ENCODE results near the gene PM20D1.
"Not testable (repeated sequence)": the region's sequence is repeated elsewhere in the genome, so short reads cannot be mapped to it uniquely, and the experiment has no call there.

The PM20D1 gene

GRCh38 chr1:205858141-205858961, 8.4 kb upstream of the PM20D1 start:
- Mint-ChIP-seq H3K4me1 (ENCODE audit: low read depth) (no peaks in the 10 kb centered on the region), H3K9me3 (ENCODE audit: low read depth) (peaks cover 15% of the 10 kb centered on the region), H3K36me3 (peaks cover 16% of the 10 kb centered on the region), H3K27me3 (no peaks in the 10 kb centered on the region), H3K4me3 (no peak overlapping the region), H3K27ac (no peak overlapping the region)

DNA sequence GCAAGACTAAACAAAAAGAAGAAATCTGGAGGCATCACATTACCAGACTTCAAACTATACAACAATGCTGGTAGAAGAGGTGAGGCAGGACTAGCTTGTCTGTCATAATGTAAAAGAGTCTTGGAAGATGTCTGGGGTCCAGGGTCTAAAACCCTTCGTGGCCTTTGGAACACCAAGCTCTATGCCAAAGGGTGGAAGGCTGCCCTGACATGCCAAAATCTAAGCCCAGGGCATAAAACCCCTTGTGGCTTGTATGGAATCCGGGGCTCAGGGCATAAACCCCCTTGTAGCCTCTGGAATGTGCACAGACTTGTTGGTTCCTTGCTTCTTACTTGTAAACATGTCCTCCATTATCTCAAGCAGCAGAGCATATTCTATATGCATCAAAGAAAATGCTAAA, 7.6 kb upstream of the PM20D1 start:
- not testable (repeated sequence) for H3K27ac Mint-ChIP-seq, H3K4me3 Mint-ChIP-seq

DNA sequence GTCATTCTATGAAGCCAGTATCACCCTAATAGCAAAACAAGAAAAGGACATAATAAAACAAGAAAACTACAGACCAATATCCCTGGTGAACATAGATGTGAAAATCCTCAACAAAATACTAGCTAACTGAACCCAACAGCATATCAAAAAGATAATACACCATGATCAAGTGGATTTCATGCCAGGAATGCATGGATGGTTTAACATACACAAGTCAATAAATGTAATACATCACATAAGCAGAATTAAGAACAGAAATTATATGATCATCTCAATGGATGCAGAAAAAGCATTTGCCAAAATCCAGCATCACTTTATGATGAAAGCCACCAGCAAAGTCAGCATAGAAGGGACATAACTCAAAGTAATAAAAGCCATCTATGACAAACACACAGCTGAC, 6.5 kb upstream of the PM20D1 start:
- H3K36me3 Mint-ChIP-seq: peaks cover 18% of the 10 kb centered on the region
- H3K9me3 Mint-ChIP-seq (ENCODE audit: low read depth): peaks cover 15% of the 10 kb centered on the region
- no peak overlapping the region for H3K27ac Mint-ChIP-seq
- H3K4me1 Mint-ChIP-seq (ENCODE audit: low read depth): no peaks in the 10 kb centered on the region
- H3K4me3 Mint-ChIP-seq: no peak overlapping the region
- H3K27me3 Mint-ChIP-seq: no peaks in the 10 kb centered on the region

More for the DNA sequence above, 7.6 kb upstream of the PM20D1 start:
- Mint-ChIP-seq H3K9me3 (ENCODE audit: low read depth) (peaks cover 15% of the 10 kb centered on the region), H3K36me3 (peaks cover 18% of the 10 kb centered on the region)
- H3K27me3 Mint-ChIP-seq; H3K4me1 Mint-ChIP-seq (ENCODE audit: low read depth): not testable (repeated sequence)

- Mint-ChIP-seq H3K9me3 (ENCODE audit: low read depth) (peaks cover 15% of the 10 kb centered on the region), H3K27me3 (no peaks in the 10 kb centered on the region), H3K4me1 (ENCODE audit: low read depth) (peaks cover 17% of the 10 kb centered on the region), H3K27ac (no peak overlapping the region), H3K4me3 (no peak overlapping the region), H3K36me3 (peaks cover 17% of the 10 kb centered on the region)
Observed at GRCh38 chr1:205852969-205853368, 3.0 kb upstream of the PM20D1 start.

DNA sequence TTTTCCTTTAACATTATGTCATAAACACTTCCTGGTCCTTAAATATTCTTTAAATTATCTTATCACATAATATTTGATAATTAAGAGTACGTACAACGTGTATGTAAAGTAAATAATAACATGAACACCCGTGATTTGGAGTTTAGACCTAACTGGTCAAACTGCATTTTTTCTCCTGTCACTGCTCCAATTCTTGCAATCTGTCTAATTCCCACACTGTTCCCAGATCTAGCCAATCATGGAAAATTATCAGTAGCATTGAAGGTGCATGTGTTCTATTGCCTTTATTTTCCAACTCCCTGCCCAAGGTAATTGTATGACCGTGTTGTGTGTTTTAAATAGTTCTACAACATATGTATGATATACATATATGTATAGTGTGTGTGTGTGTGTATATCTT, 2.1 kb upstream of the PM20D1 start:
- Mint-ChIP-seq H3K36me3 (peaks cover 17% of the 10 kb centered on the region), H3K4me3 (no peak overlapping the region), H3K27me3 (no peaks in the 10 kb centered on the region), H3K9me3 (ENCODE audit: low read depth) (peaks cover 15% of the 10 kb centered on the region), H3K4me1 (ENCODE audit: low read depth) (peaks cover 18% of the 10 kb centered on the region), H3K27ac (no peak overlapping the region)

DNA sequence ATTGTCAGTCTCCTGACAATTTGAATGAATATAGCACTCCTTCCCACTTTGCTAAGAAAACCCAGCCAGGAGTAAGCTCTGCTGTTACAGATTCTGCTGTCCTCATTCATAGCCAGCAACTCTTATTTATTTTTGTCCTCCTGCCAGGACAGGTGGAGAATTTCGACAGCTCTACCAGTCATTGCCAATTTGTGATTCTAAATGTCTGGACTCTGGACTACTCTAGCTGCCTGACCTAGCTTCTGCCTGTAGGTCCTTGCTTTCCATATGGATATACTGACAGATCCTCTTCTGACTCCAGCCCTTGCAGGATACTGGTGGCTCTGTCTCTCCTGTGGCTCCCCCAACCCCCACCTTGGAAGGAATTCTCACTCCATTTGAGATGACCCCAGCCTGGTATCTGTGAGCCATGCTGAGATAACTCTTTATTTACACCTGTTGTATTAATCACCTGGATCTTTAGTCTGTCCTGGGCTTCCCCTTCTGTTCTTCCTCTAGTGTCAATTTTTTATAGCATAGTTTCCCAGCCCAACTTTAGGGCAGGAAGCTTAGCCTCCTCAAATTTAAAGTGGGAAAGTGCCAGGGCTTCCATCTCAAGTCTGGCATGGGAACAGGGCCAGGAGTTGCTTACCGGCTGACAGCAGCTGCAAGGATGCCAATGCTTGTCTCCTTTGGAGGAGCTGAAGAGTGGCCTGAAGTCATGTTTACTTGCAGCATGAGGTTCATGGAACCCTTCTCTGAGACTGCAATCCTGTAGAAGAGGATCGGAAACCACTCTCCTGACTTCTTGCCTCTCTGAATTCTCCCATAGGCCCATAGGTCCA, 6.7 kb downstream of the PM20D1 start:
- Mint-ChIP-seq H3K36me3 (peaks cover 8% of the 10 kb centered on the region), H3K27me3 (no peaks in the 10 kb centered on the region), H3K9me3 (ENCODE audit: low read depth) (no peaks in the 10 kb centered on the region), H3K27ac (no peak overlapping the region), H3K4me1 (ENCODE audit: low read depth) (peaks cover 3% of the 10 kb centered on the region), H3K4me3 (no peak overlapping the region)

DNA sequence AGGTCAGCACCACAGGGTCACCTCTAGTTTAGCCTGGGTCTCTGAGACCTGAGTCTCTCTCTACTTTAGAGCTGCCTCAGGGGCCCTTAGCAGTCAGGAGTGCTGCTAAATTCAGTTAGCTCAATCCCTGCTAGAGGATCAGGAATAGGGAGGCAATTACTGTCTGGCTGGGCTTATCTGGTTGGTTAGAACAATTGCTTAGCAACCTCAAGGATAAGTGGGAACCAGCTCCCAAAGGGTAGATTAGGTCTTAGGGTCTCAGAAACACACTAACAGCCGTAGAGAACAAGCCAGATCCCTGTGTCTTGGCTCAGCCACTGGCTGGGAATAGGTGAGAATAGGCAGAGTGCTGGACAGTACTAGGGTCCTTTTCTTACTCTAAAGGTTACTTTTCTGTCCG, 7.7 kb downstream of the PM20D1 start:
- no peak overlapping the region for H3K4me3 Mint-ChIP-seq
- peaks cover 8% of the 10 kb centered on the region for H3K36me3 Mint-ChIP-seq
- H3K27me3 Mint-ChIP-seq: no peaks in the 10 kb centered on the region
- H3K9me3 Mint-ChIP-seq (ENCODE audit: low read depth): no peaks in the 10 kb centered on the region
- H3K4me1 Mint-ChIP-seq (ENCODE audit: low read depth): no peaks in the 10 kb centered on the region
- no peak overlapping the region for H3K27ac Mint-ChIP-seq

GRCh38 chr1:205840146-205840923, 9.6 kb downstream of the PM20D1 start:
- Mint-ChIP-seq H3K27ac (no peak overlapping the region), H3K4me1 (ENCODE audit: low read depth) (no peaks in the 10 kb centered on the region), H3K9me3 (ENCODE audit: low read depth) (no peaks in the 10 kb centered on the region), H3K27me3 (no peaks in the 10 kb centered on the region), H3K36me3 (peaks cover 12% of the 10 kb centered on the region), H3K4me3 (no peak overlapping the region)

- H3K27ac Mint-ChIP-seq: no peak overlapping the region
- no peaks in the 10 kb centered on the region for H3K9me3 Mint-ChIP-seq (ENCODE audit: low read depth)
- no peak overlapping the region for H3K4me3 Mint-ChIP-seq
- no peaks in the 10 kb centered on the region for H3K27me3 Mint-ChIP-seq
- H3K4me1 Mint-ChIP-seq (ENCODE audit: low read depth): no peaks in the 10 kb centered on the region
- H3K36me3 Mint-ChIP-seq: peaks cover 3% of the 10 kb centered on the region
Observed at GRCh38 chr1:205837382-205837970, 12.5 kb downstream of the PM20D1 start.

GRCh38 chr1:205834751-205835150, 15.2 kb downstream of the PM20D1 start:
- no peaks in the 10 kb centered on the region for H3K9me3 Mint-ChIP-seq (ENCODE audit: low read depth)
- H3K27ac Mint-ChIP-seq: no peak overlapping the region
- H3K36me3 Mint-ChIP-seq: peaks cover 3% of the 10 kb centered on the region
- H3K27me3 Mint-ChIP-seq: no peaks in the 10 kb centered on the region
- H3K4me1 Mint-ChIP-seq (ENCODE audit: low read depth): no peaks in the 10 kb centered on the region
- H3K4me3 Mint-ChIP-seq: no peak overlapping the region

- H3K27ac Mint-ChIP-seq: no peak overlapping the region
- H3K4me3 Mint-ChIP-seq: no peak overlapping the region
- H3K36me3 Mint-ChIP-seq: peaks cover 11% of the 10 kb centered on the region
- H3K27me3 Mint-ChIP-seq: no peaks in the 10 kb centered on the region
- H3K4me1 Mint-ChIP-seq (ENCODE audit: low read depth): no peaks in the 10 kb centered on the region
- no peaks in the 10 kb centered on the region for H3K9me3 Mint-ChIP-seq (ENCODE audit: low read depth)
Observed at GRCh38 chr1:205832326-205832751, 17.6 kb downstream of the PM20D1 start.

GRCh38 chr1:205827623-205828022, 22.3 kb downstream of the PM20D1 start:
- Mint-ChIP-seq H3K4me3 (no peak overlapping the region), H3K9me3 (ENCODE audit: low read depth) (peaks cover 6% of the 10 kb centered on the region), H3K27ac (no peak overlapping the region), H3K27me3 (no peaks in the 10 kb centered on the region), H3K36me3 (peaks cover 17% of the 10 kb centered on the region), H3K4me1 (ENCODE audit: low read depth) (peaks cover 3% of the 10 kb centered on the region)

- H3K9me3 Mint-ChIP-seq (ENCODE audit: low read depth): peaks cover 6% of the 10 kb centered on the region
- peaks cover 3% of the 10 kb centered on the region for H3K4me1 Mint-ChIP-seq (ENCODE audit: low read depth)
- no peaks in the 10 kb centered on the region for H3K27me3 Mint-ChIP-seq
- H3K4me3 Mint-ChIP-seq: no peak overlapping the region
- no peak overlapping the region for H3K27ac Mint-ChIP-seq
- peaks cover 23% of the 10 kb centered on the region for H3K36me3 Mint-ChIP-seq
Observed at GRCh38 chr1:205826995-205827394, 22.9 kb downstream of the PM20D1 start.

GRCh38 chr1:205826016-205826806, 23.7 kb downstream of the PM20D1 start:
- H3K4me3 Mint-ChIP-seq: no peak overlapping the region
- peaks cover 6% of the 10 kb centered on the region for H3K9me3 Mint-ChIP-seq (ENCODE audit: low read depth)
- no peaks in the 10 kb centered on the region for H3K27me3 Mint-ChIP-seq
- peaks cover 23% of the 10 kb centered on the region for H3K36me3 Mint-ChIP-seq
- peaks cover 3% of the 10 kb centered on the region for H3K4me1 Mint-ChIP-seq (ENCODE audit: low read depth)
- no peak overlapping the region for H3K27ac Mint-ChIP-seq

Measured in activated naive CD8-positive, alpha-beta T cell (primary cell).